Hepatocyte (in vitro differentiated cells): ENCODE measurements around the gene MYOF. TPM values are rescaled to one million over a fixed set of nuclear protein-coding genes. Genes with fewer than 3 reads are reported as not detected.
A peak's percentile ranks its signal among the peaks of the same experiment; 100 is the strongest.

ENCODE experiments used
- DNase-seq: peaks from one replicate; pipeline ENCODE4 v3.0.0-alpha.2; 2016; ENCODE audit warnings: low spot score
- H2AFZ ChIP-seq: fragments of 200-600 bp; sonication (generic); 2 replicates; pipeline ENCODE4 v1.6.0; 2016; ENCODE audit warnings: antibody characterized with exemption, mild to moderate bottlenecking
- H3K27ac ChIP-seq: fragments of 200-600 bp; sonication (generic); 2 replicates; pipeline ENCODE4 v1.5.1; 2016; ENCODE audit warnings: mild to moderate bottlenecking
- H3K27me3 ChIP-seq: fragments of 200-600 bp; sonication (generic); 2 replicates; pipeline ENCODE4 v1.6.1; 2016
- H3K36me3 ChIP-seq: fragments of 200-600 bp; sonication (generic); replicated peaks from 2 replicates; pipeline ENCODE4 v1.5.1; 2016; ENCODE audit warnings: low read depth; ENCODE audit not compliant: insufficient read depth
- H3K4me1 ChIP-seq: fragments of 200-600 bp; sonication (generic); 2 replicates; pipeline ENCODE4 v1.5.1; 2016; ENCODE audit warnings: mild to moderate bottlenecking, moderate library complexity; ENCODE audit not compliant: insufficient read depth
- H3K4me2 ChIP-seq: fragments of 200-600 bp; sonication (generic); 2 replicates; pipeline ENCODE4 v1.6.0; 2016
- H3K4me3 ChIP-seq: fragments of 200-600 bp; sonication (generic); 2 replicates; pipeline ENCODE4 v1.5.1; 2016; ENCODE audit warnings: mild to moderate bottlenecking
- H3K79me2 ChIP-seq: fragments of 200-600 bp; sonication (generic); 2 replicates; pipeline ENCODE4 v1.6.0; 2017; ENCODE audit warnings: mild to moderate bottlenecking
- H3K9me2 ChIP-seq: fragments of 200-600 bp; sonication (generic); replicated peaks from 2 replicates; pipeline ENCODE4 v1.6.0; 2017; ENCODE audit warnings: mild to moderate bottlenecking; ENCODE audit not compliant: insufficient read depth
- H3K9me3 ChIP-seq: fragments of 200-600 bp; sonication (generic); 2 replicates; pipeline ENCODE4 v1.5.1; 2016; ENCODE audit warnings: low read depth, mild to moderate bottlenecking
- H4K20me1 ChIP-seq: fragments of 200-600 bp; sonication (generic); 2 replicates; pipeline ENCODE4 v1.6.0; 2016; ENCODE audit warnings: mild to moderate bottlenecking; ENCODE audit not compliant: insufficient read depth, poor library complexity, severe bottlenecking
- EZH2 ChIP-seq: fragments of 200-600 bp; sonication (generic); IDR thresholded peaks from 2 replicates; pipeline ENCODE4 v1.6.1; 2016; ENCODE audit warnings: antibody characterized with exemption, mild to moderate bottlenecking, borderline replicate concordance
- EZH2phosphoT487 ChIP-seq: fragments of 200-600 bp; sonication (generic); IDR thresholded peaks from one replicate; pipeline ENCODE4 v1.6.1; 2018; ENCODE audit warnings: antibody characterized with exemption, mild to moderate bottlenecking, low read depth, moderate library complexity; ENCODE audit not compliant: unreplicated experiment, severe bottlenecking
- WGBS: methylation state at CpG from one replicate; pipeline ENCODE4 v1.1.6; 2016; ENCODE audit warnings: low lambda C conversion rate; ENCODE audit errors: missing lambda C conversion rate; 5-methylcytosine and 5-hydroxymethylcytosine counted together
- polyA plus RNA-seq: library from polyadenylated mRNA; unstranded; fragments of >200 nt; fragmentation: Nextera tagmentation; extraction: Ambion mirVana; gene quantifications from 2 replicates; pipeline ENCODE4 v1.2.1, GENCODE V29; 2016
- total RNA-seq: library from RNA; depleted of rRNA; stranded (reverse); fragments of >200 nt; gene quantifications from 2 replicates; pipeline ENCODE4 v1.2.3, GENCODE V29; 2014
- TF ChIP-seq, protein P1 (sequence below): fragments of 200-600 bp; sonication (generic); IDR thresholded peaks from 2 replicates; pipeline ENCODE4 v1.5.1; 2016; ENCODE audit warnings: antibody characterized with exemption, mild to moderate bottlenecking; ENCODE audit not compliant: poor library complexity

The MYOF gene
- total and polyA plus RNA-seq, 2 experiments from 2014 or later, result 16.6 to 47.9 TPM

DNA sequence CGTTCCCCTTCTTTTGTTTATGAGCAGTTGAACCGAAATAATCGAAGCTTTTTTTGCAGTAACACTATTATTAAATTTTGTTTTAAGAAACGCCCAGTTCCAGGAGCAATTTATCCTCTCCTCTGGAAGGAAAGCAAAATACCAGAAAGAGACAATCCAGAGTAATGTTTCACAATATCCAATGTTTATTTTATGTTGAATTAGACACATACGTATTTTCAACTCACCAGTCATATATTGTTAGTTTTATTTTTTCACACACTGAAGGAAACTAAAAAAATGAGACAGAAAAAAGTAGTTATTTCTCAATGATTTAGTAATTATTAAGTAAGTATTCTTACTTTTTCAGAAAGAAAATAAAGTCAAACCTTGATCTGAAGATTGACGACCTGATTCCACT is 85.1 kb downstream of the MYOF start:
- 48% methylated on average over 6 of the region's 6 CpGs for WGBS
- Histone ChIP-seq H3K4me3 (no peak overlapping the region), H3K79me2 (no peaks in the 10 kb centered on the region), H3K4me2 (peak overlapping the region; percentile 38), H3K9me2 (no peaks in the 10 kb centered on the region), H3K36me3 (no peaks in the 10 kb centered on the region), H4K20me1 (no peaks in the 10 kb centered on the region), H3K27me3 (no peaks in the 10 kb centered on the region), H3K9me3 (no peaks in the 10 kb centered on the region), H3K27ac (no peak overlapping the region), H3K4me1 (peaks cover 11% of the 10 kb centered on the region), H2AFZ (no peak overlapping the region)
- DNase-seq, result no peak
- no peak for TF ChIP-seq EZH2phosphoT487
- TF ChIP-seq EZH2, result no peak
- TF ChIP-seq, protein P1, sequence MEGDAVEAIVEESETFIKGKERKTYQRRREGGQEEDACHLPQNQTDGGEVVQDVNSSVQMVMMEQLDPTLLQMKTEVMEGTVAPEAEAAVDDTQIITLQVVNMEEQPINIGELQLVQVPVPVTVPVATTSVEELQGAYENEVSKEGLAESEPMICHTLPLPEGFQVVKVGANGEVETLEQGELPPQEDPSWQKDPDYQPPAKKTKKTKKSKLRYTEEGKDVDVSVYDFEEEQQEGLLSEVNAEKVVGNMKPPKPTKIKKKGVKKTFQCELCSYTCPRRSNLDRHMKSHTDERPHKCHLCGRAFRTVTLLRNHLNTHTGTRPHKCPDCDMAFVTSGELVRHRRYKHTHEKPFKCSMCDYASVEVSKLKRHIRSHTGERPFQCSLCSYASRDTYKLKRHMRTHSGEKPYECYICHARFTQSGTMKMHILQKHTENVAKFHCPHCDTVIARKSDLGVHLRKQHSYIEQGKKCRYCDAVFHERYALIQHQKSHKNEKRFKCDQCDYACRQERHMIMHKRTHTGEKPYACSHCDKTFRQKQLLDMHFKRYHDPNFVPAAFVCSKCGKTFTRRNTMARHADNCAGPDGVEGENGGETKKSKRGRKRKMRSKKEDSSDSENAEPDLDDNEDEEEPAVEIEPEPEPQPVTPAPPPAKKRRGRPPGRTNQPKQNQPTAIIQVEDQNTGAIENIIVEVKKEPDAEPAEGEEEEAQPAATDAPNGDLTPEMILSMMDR, result no peak

DNA sequence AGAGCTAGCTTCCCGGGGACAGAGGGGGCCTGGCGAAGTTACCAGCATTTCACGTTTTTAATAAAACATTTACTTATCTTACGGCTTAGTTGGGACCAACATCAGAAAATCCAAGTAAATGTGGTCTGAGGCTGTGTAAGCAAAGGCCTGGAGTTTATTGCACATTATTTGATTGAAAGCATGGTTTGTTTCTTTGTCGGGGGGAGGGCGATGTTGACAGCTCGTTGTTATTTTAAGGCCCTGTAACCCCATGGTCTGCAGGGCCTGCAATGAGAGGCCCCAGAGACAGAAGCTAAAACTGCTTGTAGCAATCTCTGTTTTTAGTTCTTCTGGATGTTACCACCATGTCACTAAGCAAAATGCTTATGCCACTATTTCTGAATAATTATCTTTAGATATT is 88.9 kb downstream of the MYOF start:
- TF ChIP-seq EZH2phosphoT487, result no peak
- no peak for TF ChIP-seq EZH2
- TF ChIP-seq, protein P1, result no peak
- 44% methylated on average over 7 of the region's 7 CpGs for whole genome bisulfite sequencing
- H3K4me2 ChIP-seq, result peak overlapping the region; percentile 2
- H3K9me2 ChIP-seq, result no peaks in the 10 kb centered on the region
- peak overlapping the region; percentile 27 for H3K27ac ChIP-seq
- H2AFZ ChIP-seq, result no peak overlapping the region
- H3K4me1 ChIP-seq, result peaks cover 11% of the 10 kb centered on the region
- H4K20me1 ChIP-seq, result no peaks in the 10 kb centered on the region
- H3K79me2 ChIP-seq, result no peaks in the 10 kb centered on the region
- H3K27me3 ChIP-seq, result no peaks in the 10 kb centered on the region
- H3K4me3 ChIP-seq, result no peak overlapping the region
- H3K9me3 ChIP-seq, result no peaks in the 10 kb centered on the region
- no peak for DNase-seq
- H3K36me3 ChIP-seq, result no peaks in the 10 kb centered on the region

DNA sequence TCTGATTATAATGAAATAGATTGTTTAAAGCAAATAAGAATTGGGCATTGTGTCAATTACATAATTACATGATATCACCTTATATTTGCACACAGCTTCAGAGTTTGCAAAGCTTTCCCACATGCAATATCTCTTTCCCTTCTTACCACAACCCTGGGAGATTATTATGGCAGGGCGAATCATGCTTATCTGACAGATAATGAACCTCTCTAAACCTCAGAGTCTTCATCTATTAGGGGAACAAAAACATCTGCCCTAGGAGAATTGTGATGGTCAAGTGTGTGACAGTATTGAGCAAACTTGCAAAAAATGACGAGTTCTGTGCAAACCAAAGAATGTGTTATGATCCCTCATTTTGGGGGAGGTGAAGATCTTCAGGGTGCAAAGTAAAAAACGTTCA is 90.0 kb downstream of the MYOF start:
- WGBS, result 73% methylated on average over 3 of the region's 3 CpGs
- Histone ChIP-seq H3K4me3 (no peak overlapping the region), H3K36me3 (no peaks in the 10 kb centered on the region), H3K27ac (no peak overlapping the region), H3K9me2 (no peaks in the 10 kb centered on the region), H3K9me3 (no peaks in the 10 kb centered on the region), H3K4me2 (no peak overlapping the region), H2AFZ (no peak overlapping the region), H3K79me2 (no peaks in the 10 kb centered on the region), H3K4me1 (peaks cover 11% of the 10 kb centered on the region), H3K27me3 (no peaks in the 10 kb centered on the region), H4K20me1 (no peaks in the 10 kb centered on the region)
- no peak for DNase-seq
- TF ChIP-seq, protein P1, result no peak
- no peak for TF ChIP-seq EZH2
- TF ChIP-seq EZH2phosphoT487, result no peak
